Lower lobe of right lung (tissue), 2 donors: Measurements from ENCODE around the gene ENTPD8. TPM values are rescaled to one million over a fixed set of nuclear protein-coding genes. Genes with fewer than 3 reads are reported as not detected.
"Not testable (repeated sequence)": the region's sequence is repeated elsewhere in the genome, so short reads cannot be mapped to it uniquely, and the experiment has no call there.

Experiments used
- ATAC-seq, 2 donors: fragments of 200-7000 bp; cut with Tn5 transposase; one replicate each; pipeline ENCODE4 v1.9.1; 2020 to 2022; ENCODE audit warnings: mild to moderate bottlenecking in 2 of 2, moderate library complexity in 2 of 2
- DNase-seq: peaks from one replicate; pipeline ENCODE4 v3.0.0-alpha.2; 2020
- H3K27ac ChIP-seq: fragments of 200-600 bp; one replicate; pipeline ENCODE4 v1.8.0; 2022
- H3K27me3 ChIP-seq: fragments of 200-600 bp; one replicate; pipeline ENCODE4 v1.8.0; 2022; ENCODE audit warnings: low read depth
- H3K36me3 ChIP-seq: fragments of 200-600 bp; one replicate; pipeline ENCODE4 v1.8.0; 2022; ENCODE audit warnings: mild to moderate bottlenecking
- H3K4me1 ChIP-seq: fragments of 200-600 bp; one replicate; pipeline ENCODE4 v1.8.0; 2022
- H3K4me3 ChIP-seq: fragments of 200-600 bp; one replicate; pipeline ENCODE4 v1.8.0; 2022; ENCODE audit warnings: mild to moderate bottlenecking
- H3K9me3 ChIP-seq: fragments of 200-600 bp; one replicate; pipeline ENCODE4 v1.8.0; 2022
- CTCF ChIP-seq: fragments of 200-600 bp; IDR thresholded peaks from one replicate; pipeline ENCODE4 v1.8.0; 2022; ENCODE audit warnings: antibody characterized with exemption, mild to moderate bottlenecking
- intact Hi-C: fragments of 100-400 bp; cut with DNase I; formaldehyde crosslinking; loops from one replicate; pipeline ENCODE4 v1.11.0; 2022
- total RNA-seq: library from RNA; stranded (reverse); fragmentation: NEBNext Ultra II Directional; extraction: Animal tissue kit (Norgen Biotek cat#: 25700); gene quantifications from one replicate; pipeline ENCODE4 v1.2.1, GENCODE V29; 2021
- donor health status: DM: no; HTN: yes; CAD: no; lungs with severe emphysema.

Gene ENTPD8
- total RNA-seq, 1 donor from 2014 or later: 0.15 TPM

GRCh38 chr9:137452006-137452760, 11.0 kb upstream of the ENTPD8 start:
- ATAC-seq (no peak), DNase-seq (peak; percentile 48)
- no peak for TF ChIP-seq CTCF
- Histone ChIP-seq H3K9me3 (no peaks in the 10 kb centered on the region), H3K4me1 (peaks cover 17% of the 10 kb centered on the region), H3K4me3 (no peak overlapping the region), H3K36me3 (no peaks in the 10 kb centered on the region), H3K27ac (no peak overlapping the region), H3K27me3 (no peaks in the 10 kb centered on the region)
- intact Hi-C loops: no loop called here

- H3K27me3 ChIP-seq, H3K27ac ChIP-seq, H3K9me3 ChIP-seq, ATAC-seq, H3K4me3 ChIP-seq, intact Hi-C loops, DNase-seq, H3K36me3 ChIP-seq: not testable (repeated sequence)
- H3K4me1 ChIP-seq: peaks cover 17% of the 10 kb centered on the region
Measured at GRCh38 chr9:137451264-137452005, 10.3 kb upstream of the ENTPD8 start.

- H3K4me3 ChIP-seq, H3K27me3 ChIP-seq, intact Hi-C loops, H3K36me3 ChIP-seq, DNase-seq, ATAC-seq, H3K27ac ChIP-seq, H3K9me3 ChIP-seq: not testable (repeated sequence)
- peaks cover 21% of the 10 kb centered on the region for H3K4me1 ChIP-seq
Measured at GRCh38 chr9:137450539-137451222, 9.5 kb upstream of the ENTPD8 start.

GRCh38 chr9:137449931-137450538, 8.9 kb upstream of the ENTPD8 start:
- Histone ChIP-seq H3K4me1 (peaks cover 24% of the 10 kb centered on the region), H3K27ac (no peak overlapping the region), H3K4me3 (no peak overlapping the region), H3K36me3 (no peaks in the 10 kb centered on the region), H3K27me3 (no peaks in the 10 kb centered on the region), H3K9me3 (no peaks in the 10 kb centered on the region)
- intact Hi-C loops: no loop called here
- DNase-seq (peak; percentile 42), ATAC-seq (no peak)
- TF ChIP-seq CTCF: no peak

GRCh38 chr9:137449081-137449844, 8.1 kb upstream of the ENTPD8 start:
- ATAC-seq (no peak), DNase-seq (peak; percentile 42)
- no peak overlapping the region for H3K4me3 ChIP-seq
- no peaks in the 10 kb centered on the region for H3K9me3 ChIP-seq
- TF ChIP-seq CTCF: no peak
- no peak overlapping the region for H3K27ac ChIP-seq
- H3K4me1 ChIP-seq: peaks cover 20% of the 10 kb centered on the region
- intact Hi-C loops: no loop called here
- H3K36me3 ChIP-seq: no peaks in the 10 kb centered on the region
- H3K27me3 ChIP-seq: no peaks in the 10 kb centered on the region

- TF ChIP-seq CTCF: no peak
- DNase-seq (no peak), ATAC-seq (no peak)
- H3K36me3 ChIP-seq: no peaks in the 10 kb centered on the region
- intact Hi-C loops: no loop called here
- H3K27ac ChIP-seq: no peak overlapping the region
- no peak overlapping the region for H3K4me3 ChIP-seq
- no peaks in the 10 kb centered on the region for H3K9me3 ChIP-seq
- H3K27me3 ChIP-seq: no peaks in the 10 kb centered on the region
- peaks cover 17% of the 10 kb centered on the region for H3K4me1 ChIP-seq
Measured at GRCh38 chr9:137448602-137448962, 7.4 kb upstream of the ENTPD8 start.
